Right lobe of liver (tissue), 6 donors: ENCODE results near the gene GGTA1. TPM values are rescaled to one million over a fixed set of nuclear protein-coding genes. Genes with fewer than 3 reads are reported as not detected.

Experiments
- ATAC-seq, 4 donors: fragments of 200-7000 bp; cut with Tn5 transposase; one replicate each; pipeline ENCODE4 v1.9.1; 2020; ENCODE audit warnings: mild to moderate bottlenecking in 4 of 4, moderate library complexity in 4 of 4
- DNase-seq, 3 donors: peaks; one replicate each; pipeline ENCODE4 v3.0.0-alpha.2; 2020
- H3K27ac ChIP-seq, 3 donors: fragments of 200-600 bp; one replicate each; pipeline ENCODE4 v1.8.0; 2022
- H3K27me3 ChIP-seq, 2 donors: fragments of 200-600 bp; one replicate each; pipeline ENCODE4 v1.8.0; 2022
- H3K36me3 ChIP-seq, 4 donors: fragments of 200-600 bp; sonication (generic) in 1 of 4; one replicate each; pipeline versions ENCODE4 v1.5.1 to v1.8.0; 2017 to 2022; ENCODE audit warnings: control low read depth in 1 of 4
- H3K4me1 ChIP-seq, 4 donors: fragments of 200-600 bp; sonication (generic) in 1 of 4; one replicate each; pipeline versions ENCODE4 v1.5.1 to v1.8.0; 2017 to 2022; ENCODE audit warnings: control low read depth in 1 of 4
- H3K4me3 ChIP-seq, 3 donors: fragments of 200-600 bp; one replicate each; pipeline ENCODE4 v1.8.0; 2022
- H3K9me3 ChIP-seq, 4 donors: fragments of 200-600 bp; sonication (generic) in 1 of 4; one replicate each; pipeline versions ENCODE4 v1.5.1 to v1.8.0; 2017 to 2022; ENCODE audit warnings: control low read depth in 1 of 4
- CTCF ChIP-seq, 4 donors: fragments of 200-600 bp in 3 of 4; fragments of 450-650 bp in 1 of 4; IDR thresholded peaks; one replicate each; pipeline versions ENCODE4 v1.5.1 to v1.8.0; 2016 to 2022; ENCODE audit warnings: antibody characterized with exemption in 4 of 4, mild to moderate bottlenecking in 2 of 4
- POLR2A ChIP-seq: fragments of 450-650 bp; IDR thresholded peaks from one replicate; pipeline ENCODE4 v1.6.1; 2017; ENCODE audit warnings: antibody characterized with exemption, mild to moderate bottlenecking
- WGBS: methylation state at CpG from one replicate; pipeline ENCODE4 v1.1.6; 2018; ENCODE audit warnings: low coverage, low lambda C conversion rate; ENCODE audit not compliant: insufficient coverage; ENCODE audit errors: missing lambda C conversion rate; 5-methylcytosine and 5-hydroxymethylcytosine counted together
- intact Hi-C, 2 donors: fragments of 100-400 bp; cut with DNase I; formaldehyde crosslinking; loops; one replicate each; pipeline versions ENCODE4 v1.11.2 to v1.14.1; 2022
- total RNA-seq, 6 experiments: library from RNA; depleted of rRNA in 2 of 6; stranded (reverse); fragments of >200 nt in 2 of 6; fragmentation: NEBNext Ultra II Directional in 3 of 6; extraction: Animal tissue kit (Norgen Biotek cat#: 25700) in 3 of 6; gene quantifications; one replicate each; pipeline versions ENCODE4 v1.1.0 to v1.2.4, GENCODE V29; 2016 to 2023
- donor health status: DM: no; HTN: yes; CAD: no.
- donor health status: DM: no; HTN: no; CAD: no.
- donor health status: DM: no; HTN: no; CAD: no.
- donor health status: DM: no; HTN: yes; CAD: no.
- donor health status: DM: no; HTN: yes; CAD: no.

GGTA1 gene
- total RNA-seq, 6 experiments from 2014 or later = 0.43 to 3.5 (median 1.5) TPM

DNA sequence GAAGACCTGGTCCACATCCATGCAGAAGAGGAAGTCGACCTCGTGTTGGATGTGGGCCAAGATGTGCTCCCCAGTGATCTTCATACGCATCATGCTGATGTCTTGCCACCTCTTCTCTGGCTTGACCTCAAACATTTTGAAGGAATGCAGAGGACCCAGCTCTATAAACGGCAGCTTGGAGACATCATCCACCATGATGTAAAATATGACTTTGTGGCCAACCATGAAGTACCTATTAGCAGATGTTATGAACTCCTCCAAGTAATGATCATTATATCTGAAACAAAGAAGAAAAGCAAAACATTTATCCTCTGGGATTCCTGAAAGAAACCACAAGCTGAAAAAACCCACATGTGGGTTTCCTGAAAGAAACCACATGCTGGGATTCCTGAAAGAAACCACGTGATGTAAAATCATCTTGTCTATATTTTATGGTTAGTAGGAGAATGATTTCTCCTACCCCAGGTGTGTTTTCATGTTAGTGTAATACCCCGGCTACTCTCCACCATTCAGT lies 52.3 kb downstream of the GGTA1 start:
- ATAC-seq (no peak), DNase-seq (no peak)
- H3K27ac ChIP-seq = no peak overlapping the region
- TF ChIP-seq CTCF (IDR thresholded peaks at IDR 0.05) (no peak), POLR2A (no peak)
- H3K27me3 ChIP-seq = no peaks in the 10 kb centered on the region
- intact Hi-C loops = no loop called here
- no peaks in the 10 kb centered on the region for H3K4me1 ChIP-seq
- H3K4me3 ChIP-seq = no peak overlapping the region
- 57% methylated on average over 3 of the region's 6 CpGs for WGBS
- no peaks in the 10 kb centered on the region for H3K36me3 ChIP-seq
- no peaks in the 10 kb centered on the region for H3K9me3 ChIP-seq

DNA sequence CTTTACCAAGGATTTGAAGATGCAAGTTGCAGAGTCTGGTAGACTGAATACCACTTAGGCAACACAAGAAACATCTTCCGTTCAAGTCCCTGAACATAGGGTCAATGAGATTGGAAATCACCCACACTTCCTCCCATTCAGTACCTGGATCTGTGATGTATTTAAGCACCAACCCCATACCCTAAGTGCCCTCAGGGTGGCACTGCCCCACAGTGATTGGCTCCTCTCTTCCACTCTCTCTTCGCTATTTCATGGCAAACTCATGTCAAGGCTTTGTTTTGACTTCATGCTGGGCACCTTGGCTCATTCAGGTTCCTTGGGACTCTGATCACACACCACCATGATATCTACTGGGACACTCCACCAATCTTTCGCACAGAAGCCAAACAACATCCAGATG lies 53.7 kb downstream of the GGTA1 start:
- TF ChIP-seq CTCF (IDR thresholded peaks at IDR 0.05) = no peak
- TF ChIP-seq POLR2A = no peak
- intact Hi-C loops = no loop called here
- no peaks in the 10 kb centered on the region for H3K9me3 ChIP-seq
- H3K4me1 ChIP-seq = no peaks in the 10 kb centered on the region
- H3K27me3 ChIP-seq = no peaks in the 10 kb centered on the region
- DNase-seq (no peak), ATAC-seq (no peak)
- no peak overlapping the region for H3K27ac ChIP-seq
- WGBS = 75% methylated on average over 3 of the region's 3 CpGs
- H3K36me3 ChIP-seq = no peaks in the 10 kb centered on the region
- H3K4me3 ChIP-seq = no peak overlapping the region

GRCh38 chr9:121443981-121444380 lies 55.7 kb downstream of the GGTA1 start:
- DNase-seq (no peak), ATAC-seq (no peak)
- Histone ChIP-seq H3K27ac (no peak overlapping the region), H3K27me3 (no peaks in the 10 kb centered on the region), H3K4me3 (no peak overlapping the region), H3K4me1 (no peaks in the 10 kb centered on the region), H3K36me3 (no peaks in the 10 kb centered on the region), H3K9me3 (no peaks in the 10 kb centered on the region)
- 72% methylated on average over 7 of the region's 7 CpGs for WGBS
- TF ChIP-seq CTCF (IDR thresholded peaks at IDR 0.05) = no peak
- no peak for TF ChIP-seq POLR2A
- intact Hi-C loops = no loop called here

DNA sequence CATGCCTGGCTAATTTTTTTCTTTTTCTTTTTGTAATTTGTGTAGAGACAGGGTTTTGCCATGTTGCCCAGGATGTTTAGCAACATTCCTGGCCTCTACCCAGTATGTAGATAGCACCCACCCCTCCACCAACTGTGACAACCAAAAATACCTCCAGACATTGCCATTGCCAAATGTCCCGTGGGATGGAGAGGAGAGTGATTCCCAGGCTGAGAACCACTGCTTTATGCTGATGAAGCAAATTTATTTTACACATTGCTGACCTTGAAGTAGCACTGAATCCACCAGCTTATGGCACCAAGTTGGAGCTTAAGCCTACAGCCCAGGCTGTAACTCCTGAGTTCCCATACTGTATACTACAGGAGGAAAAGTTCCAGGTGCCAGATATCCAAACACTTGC lies 58.5 kb downstream of the GGTA1 start:
- no peak overlapping the region for H3K4me3 ChIP-seq
- 67% methylated on average over 1 of the region's 1 CpG for WGBS
- no peak overlapping the region for H3K27ac ChIP-seq
- intact Hi-C loops = no loop called here
- DNase-seq (no peak), ATAC-seq (no peak)
- no peaks in the 10 kb centered on the region for H3K36me3 ChIP-seq
- no peaks in the 10 kb centered on the region for H3K27me3 ChIP-seq
- TF ChIP-seq POLR2A = no peak
- TF ChIP-seq CTCF (IDR thresholded peaks at IDR 0.05) = no peak
- H3K9me3 ChIP-seq = no peaks in the 10 kb centered on the region
- no peaks in the 10 kb centered on the region for H3K4me1 ChIP-seq
